CD4-positive, alpha-beta T cell treated with Interleukin-2 at 100 ng/mL for 4 hours (primary cell): Measurements from ENCODE around the gene PLA2G2C.
"Not testable (repeated sequence)": the region's sequence is repeated elsewhere in the genome, so short reads cannot be mapped to it uniquely, and the experiment has no call there.

Experiments
- DNase-seq: peaks from one replicate; pipeline ENCODE4 v3.0.0-alpha.2; 2020; ENCODE audit warnings: low spot score

Gene PLA2G2C

DNA sequence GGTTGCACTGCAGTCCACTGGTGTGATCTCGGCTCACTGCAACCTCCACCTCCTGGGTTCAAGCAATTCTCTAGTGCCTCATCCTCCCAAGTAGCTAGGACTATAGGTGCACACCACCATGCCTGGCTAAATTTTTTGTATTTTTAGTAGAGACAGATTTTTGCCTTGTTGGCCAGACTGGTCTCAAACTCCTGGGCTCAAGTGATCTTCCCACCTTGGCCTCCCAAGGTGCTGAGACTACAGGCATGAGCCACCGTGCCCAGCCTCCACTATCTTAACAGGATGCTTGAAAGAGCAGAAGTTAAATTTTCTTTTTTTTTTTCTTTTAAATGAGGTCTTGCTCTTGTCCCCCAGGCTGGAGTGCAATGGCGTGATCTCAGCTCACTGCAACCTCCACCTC, 55.8 kb downstream of the PLA2G2C start:
- DNase-seq = not testable (repeated sequence)

DNA sequence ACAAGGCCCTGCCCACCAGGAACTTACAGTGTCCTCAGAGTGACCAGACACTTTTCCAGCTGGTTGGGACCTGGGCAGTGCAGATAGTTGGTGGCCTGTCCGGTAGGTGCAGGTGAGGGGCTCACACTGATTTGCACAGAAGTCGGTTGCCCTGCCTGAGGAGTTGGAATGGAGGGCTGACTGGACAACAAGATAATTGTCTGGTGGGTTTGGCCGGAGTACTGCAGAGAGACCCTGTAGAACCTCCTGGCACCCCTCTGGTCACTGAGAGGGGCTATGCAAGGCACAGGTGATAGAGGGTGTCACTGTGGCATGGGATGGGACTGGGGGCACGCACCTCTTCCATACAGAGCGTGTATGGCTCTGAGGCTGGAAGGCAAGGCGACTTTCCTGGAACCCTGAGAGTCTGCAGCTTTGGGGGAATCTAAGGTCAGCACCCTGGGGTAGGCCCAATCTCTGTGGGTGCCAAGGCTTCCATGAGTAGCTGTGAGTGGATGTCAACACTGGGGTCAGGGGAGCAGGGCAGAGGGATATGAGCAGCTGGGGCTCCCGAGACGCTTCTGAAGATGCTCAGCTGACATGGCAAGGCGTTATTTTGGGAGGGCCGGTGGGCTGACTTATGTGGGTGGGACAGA, 59.4 kb downstream of the PLA2G2C start:
- DNase-seq = no peak

DNA sequence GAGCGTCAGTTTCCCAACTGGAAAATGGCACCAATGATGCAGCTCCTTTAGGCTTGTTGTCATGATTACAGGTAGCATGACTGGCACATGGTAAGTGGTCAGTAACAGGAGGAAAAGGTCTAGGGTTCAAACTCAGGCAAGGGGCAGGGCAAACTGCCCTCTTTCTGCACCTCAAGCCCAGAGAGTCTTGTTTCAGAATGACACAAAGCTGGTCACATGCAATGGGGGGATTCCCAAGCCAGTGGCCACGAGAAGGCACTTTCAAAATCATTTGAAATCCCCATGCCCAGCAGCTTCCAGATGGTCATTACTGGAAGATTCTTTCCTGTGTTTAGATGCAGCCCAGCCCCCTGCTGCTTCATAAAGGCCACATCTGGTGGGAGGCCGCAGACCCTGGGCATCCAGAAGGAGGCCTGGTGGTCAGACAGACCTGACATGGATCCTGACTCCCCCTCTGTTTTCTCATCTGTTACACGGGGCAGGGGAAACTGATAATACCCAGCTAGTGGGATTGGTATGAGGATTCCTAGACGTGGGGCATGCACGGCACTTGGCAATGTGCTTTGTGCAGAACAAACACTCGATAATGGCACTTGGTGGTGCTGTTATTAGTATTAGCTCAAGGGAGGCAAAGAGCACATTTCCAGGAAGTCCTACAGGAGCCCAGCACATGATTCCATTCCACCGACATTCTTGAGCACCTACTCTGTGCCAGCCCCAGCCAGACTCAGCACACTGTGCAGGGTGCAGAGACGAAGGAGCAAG, 60.1 kb downstream of the PLA2G2C start:
- no peak for DNase-seq

GRCh38 chr1:20125100-20125499, 61.2 kb downstream of the PLA2G2C start:
- no peak for DNase-seq

DNA sequence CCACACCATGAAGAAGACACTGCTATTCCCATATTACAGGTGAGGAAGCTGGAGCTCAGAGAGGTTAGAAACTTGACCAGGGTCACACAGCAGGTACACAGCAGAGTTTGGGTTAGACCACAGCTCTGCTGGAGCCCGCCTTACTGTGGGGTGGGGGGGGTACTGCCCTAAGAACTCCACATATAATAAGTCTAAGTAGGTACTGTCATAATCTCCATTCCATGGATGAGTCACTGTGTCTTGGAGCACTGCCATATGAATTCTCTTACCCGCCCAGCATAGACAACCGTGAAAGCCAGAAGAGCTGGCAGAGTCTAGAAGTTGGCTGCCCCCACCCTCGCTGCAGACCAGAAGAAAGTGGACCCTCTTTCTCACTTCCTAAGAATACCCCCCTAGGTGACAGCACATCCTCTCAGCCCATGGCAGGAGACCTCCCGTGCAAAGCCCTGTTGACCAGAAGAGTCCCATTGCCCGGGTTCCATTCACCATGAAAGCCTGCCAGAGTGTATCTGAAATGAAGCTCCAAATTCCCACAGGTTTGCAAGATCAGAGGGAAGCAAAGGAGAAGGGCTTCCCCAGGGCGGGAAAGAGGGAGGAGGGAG, 61.8 kb downstream of the PLA2G2C start:
- no peak for DNase-seq

DNA sequence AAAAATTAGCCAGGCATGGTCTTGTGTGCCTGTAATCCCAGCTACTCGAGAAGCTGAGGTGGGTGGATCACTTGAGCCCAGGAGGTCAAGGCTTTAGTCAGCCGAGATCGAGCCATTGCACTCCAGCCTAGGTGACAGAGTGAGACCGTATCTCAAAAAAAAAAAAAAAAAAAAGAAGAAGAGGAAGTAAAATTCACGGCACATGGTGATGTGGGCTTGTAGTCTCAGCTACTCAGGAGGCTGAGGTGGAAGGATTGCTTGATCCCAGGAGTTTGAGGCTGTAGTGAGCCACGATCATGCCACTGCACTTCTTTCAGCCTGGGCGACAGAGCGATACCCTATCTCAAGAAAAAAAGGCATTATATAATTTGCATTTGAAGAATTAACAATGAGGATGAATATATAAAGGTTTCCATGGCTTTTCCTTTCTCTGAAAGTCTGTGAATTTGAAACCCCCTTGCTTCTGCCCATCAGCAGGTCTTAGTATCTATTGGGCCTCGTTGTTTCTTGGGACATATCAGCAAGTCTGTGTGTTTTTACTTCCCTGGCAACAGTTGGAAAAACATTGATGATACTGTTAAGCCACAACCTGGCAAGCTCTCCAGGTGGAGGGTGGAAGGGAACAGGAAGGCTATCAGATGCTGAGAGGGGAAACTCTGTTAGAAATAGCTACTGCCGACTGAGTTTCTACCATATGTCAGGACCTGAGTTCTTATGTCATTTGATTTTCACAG, 62.4 kb downstream of the PLA2G2C start:
- DNase-seq = no peak

DNA sequence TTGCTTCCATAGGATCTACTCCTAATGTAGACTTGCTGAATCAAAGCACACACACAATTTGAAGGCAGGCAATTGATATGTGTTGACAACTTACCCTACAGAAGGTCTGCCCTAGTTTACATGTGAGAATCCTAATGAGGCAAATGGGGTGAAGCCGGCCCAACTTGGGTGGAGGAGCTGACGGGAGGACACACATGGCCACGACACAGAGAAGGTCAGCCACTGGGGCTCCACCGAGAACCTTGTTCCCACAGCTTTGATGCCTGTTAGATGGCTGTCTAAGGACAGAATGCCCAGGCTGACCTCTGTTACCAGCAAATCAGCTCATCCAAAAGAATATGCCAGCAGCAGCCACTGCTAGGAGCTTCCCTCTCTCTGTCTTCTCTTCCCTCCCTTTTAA, 65.5 kb downstream of the PLA2G2C start:
- DNase-seq = no peak

DNA sequence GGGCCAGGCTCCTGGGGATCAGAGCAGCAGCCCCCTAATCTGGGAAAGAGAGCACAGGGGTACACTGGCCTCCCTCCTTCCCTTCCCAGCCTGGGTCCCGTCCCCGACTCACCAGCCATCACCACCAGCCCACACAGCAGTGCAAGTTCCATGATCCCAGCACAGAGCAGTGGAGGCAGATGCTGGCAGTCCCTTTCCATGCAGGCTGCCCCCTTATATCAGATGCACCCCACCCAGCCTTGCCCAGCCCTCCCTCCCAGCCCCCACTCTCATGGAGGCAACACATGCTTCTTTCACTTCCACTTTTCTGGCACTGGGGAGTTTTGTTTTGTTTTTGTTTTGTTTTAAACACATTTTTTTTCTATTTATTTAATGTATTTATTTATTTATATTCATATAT, 67.0 kb downstream of the PLA2G2C start, which contains the start of gene PLA2G2D:
TSS of gene PLA2G2D (minus strand) at position 190 of the 400 bp plus-strand sequence. CDS start at position 152, 38 bp downstream.
- no peak for DNase-seq

GRCh38 chr1:20117236-20117635, 69.1 kb downstream of the PLA2G2C start:
- no peak for DNase-seq

- no peak for DNase-seq
Observed at GRCh38 chr1:20115916-20116315, 70.4 kb downstream of the PLA2G2C start.

DNA sequence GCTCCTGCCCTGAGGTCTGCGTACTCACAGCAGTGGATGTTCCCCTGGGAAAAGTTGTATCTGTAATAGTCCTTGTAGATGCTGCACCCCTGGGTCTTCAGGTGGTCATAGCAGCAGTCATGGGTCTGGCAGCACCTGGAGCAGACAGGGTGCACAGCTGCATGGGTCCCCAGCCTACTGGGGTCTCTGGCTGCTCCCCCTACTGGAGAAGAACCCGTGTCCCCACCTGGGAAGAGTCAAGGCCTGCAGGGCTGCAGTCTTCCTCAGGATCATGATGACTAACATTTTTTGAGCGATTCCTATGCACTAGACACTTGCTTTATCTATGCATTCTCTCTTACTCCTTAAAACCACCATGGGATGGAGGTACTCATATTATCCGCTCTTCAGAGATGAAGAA, 70.8 kb downstream of the PLA2G2C start:
- DNase-seq = no peak

DNA sequence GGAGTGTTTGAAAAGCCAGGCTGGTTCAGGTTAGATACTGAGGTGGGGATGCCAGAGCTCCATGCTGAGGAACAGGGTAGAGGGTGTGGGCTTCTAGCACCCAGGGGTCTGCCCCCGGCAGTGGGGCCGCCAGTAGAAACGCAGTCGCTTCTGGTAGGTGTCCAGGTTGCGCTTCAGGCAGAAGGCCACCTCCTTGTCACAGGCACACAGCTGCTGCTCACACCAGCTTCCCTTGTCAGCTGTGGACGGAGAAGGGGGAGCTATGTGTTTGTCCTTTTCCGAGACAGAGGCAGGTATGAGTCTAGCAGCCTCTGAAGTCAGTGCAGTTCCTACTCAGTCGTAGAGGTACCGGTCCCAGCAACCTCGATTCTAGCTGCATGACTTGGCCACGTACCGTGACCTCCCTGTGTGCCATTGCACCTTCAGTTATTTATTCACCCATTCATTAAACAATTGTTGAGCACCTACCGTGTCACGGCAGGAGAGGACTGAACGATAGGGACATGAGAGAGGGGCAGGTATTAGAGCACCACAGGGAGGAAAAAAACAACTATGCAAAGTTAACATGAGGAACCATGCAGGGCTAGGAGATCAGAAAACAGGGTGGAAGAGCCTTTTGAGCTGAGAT, 72.2 kb downstream of the PLA2G2C start:
- no peak for DNase-seq
